GM12878 (cell line): Measurements from ENCODE around the gene ADAMTSL3.

Source experiments
- CHD1 ChIP-seq: IDR thresholded peaks from 2 replicates; pipeline ENCODE4 v1.6.1; 2012; ENCODE audit warnings: low read depth, low read length, improper control_type of control experiment
- CHD2 ChIP-seq: IDR thresholded peaks from 2 replicates; pipeline ENCODE4 v1.6.1; 2011; ENCODE audit warnings: low read depth, low read length, improper control_type of control experiment, borderline replicate concordance
- FOS ChIP-seq: IDR thresholded peaks from 3 replicates; pipeline ENCODE4 v1.6.1; 2011; ENCODE audit warnings: borderline replicate concordance; ENCODE audit not compliant: insufficient read length; ENCODE audit errors: extremely low read depth
- POLR2AphosphoS5 ChIP-seq: IDR thresholded peaks from 2 replicates; pipeline ENCODE4 v1.6.1; 2011; ENCODE audit warnings: mild to moderate bottlenecking, low read length, inconsistent platforms
- RAD21 ChIP-seq: IDR thresholded peaks from 2 replicates; pipeline ENCODE4 v1.6.1; 2011; ENCODE audit warnings: mild to moderate bottlenecking, low read depth, low read length, moderate library complexity; ENCODE audit not compliant: insufficient read depth
- RBBP5 ChIP-seq: fragments of 200-600 bp; sonication (generic); conservative IDR thresholded peaks from 2 replicates; pipeline ENCODE4 v1.6.1; 2016
- SIN3A ChIP-seq: IDR thresholded peaks from 2 replicates; pipeline ENCODE4 v1.6.1; 2012; ENCODE audit warnings: low read depth, low read length, improper control_type of control experiment
- YBX1 ChIP-seq: fragments of 450-650 bp; IDR thresholded peaks from 2 replicates; pipeline ENCODE4 v1.6.1; 2016; ENCODE audit warnings: antibody characterized with exemption
- ZBED1 ChIP-seq: IDR thresholded peaks from 2 replicates; pipeline ENCODE4 v1.6.1; 2016; ENCODE audit warnings: borderline replicate concordance
- TF ChIP-seq, protein P1 (sequence below), 3 experiments: IDR thresholded peaks in 2 of 3; conservative IDR thresholded peaks in 1 of 3; 2 replicates each; pipeline ENCODE4 v1.5.1; 2011; ENCODE audit warnings: low read depth in 3 of 3, low read length in 3 of 3, mild to moderate bottlenecking in 3 of 3, control low read depth in 2 of 3, moderate library complexity in 2 of 3, inconsistent platforms in 1 of 3, mixed read lengths in 1 of 3; ENCODE audit not compliant: control insufficient read depth in 2 of 3, insufficient read depth in 1 of 3; ENCODE audit errors: extremely low read depth in 1 of 3
- TF ChIP-seq, protein P2 (sequence below): IDR thresholded peaks from 2 replicates; pipeline ENCODE4 v1.6.1; 2011; ENCODE audit warnings: low read depth, mild to moderate bottlenecking, low read length, moderate library complexity, borderline replicate concordance; ENCODE audit errors: extremely low read depth

DNA sequence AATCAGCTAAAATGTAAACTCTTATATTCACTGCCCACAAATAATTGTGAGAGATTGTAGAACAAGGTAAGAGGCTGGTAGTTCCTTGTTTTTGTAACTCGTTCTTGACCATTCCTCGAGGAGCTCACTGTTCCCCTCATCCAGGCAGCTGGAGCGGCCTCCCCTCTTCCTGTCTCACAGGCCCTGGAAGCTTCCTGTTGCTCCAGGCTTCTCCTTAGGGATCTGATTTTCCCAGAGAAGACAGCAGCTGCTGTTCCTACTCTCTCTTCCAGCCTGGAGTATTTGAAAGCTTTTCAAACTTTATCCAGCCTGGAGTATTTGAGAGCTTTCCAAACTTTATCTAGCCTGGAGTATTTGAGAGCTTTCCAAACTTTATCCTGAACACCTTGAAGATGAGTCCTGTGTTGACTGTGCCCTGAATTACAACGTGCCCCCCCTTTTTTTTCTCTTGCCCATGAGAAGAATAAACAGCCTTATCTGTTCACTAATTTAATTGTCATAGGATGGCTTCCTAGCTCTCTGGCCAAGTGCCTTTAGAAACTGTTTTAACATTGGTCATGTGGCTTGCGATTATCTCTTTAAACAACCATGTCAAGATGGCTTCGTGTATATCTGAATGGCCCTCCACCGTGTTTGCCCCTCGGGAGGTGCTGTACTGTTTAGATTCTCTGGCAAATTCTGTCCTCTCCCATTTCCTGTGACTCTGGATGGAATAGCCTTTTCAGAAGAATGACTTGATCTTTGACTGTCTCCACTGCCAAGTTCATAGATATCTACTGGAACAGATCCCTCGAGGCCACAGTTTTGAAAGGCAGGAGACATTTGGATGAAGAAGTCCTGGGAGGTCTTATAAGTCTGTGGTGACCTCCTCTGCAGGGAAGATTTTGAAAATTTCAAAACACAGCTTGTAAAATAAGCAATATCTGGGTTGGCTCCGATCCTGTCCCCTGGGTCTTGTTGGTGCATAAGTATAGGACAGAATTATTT lies 4.8 kb downstream of the ADAMTSL3 start:
- TF ChIP-seq, protein P1, sequence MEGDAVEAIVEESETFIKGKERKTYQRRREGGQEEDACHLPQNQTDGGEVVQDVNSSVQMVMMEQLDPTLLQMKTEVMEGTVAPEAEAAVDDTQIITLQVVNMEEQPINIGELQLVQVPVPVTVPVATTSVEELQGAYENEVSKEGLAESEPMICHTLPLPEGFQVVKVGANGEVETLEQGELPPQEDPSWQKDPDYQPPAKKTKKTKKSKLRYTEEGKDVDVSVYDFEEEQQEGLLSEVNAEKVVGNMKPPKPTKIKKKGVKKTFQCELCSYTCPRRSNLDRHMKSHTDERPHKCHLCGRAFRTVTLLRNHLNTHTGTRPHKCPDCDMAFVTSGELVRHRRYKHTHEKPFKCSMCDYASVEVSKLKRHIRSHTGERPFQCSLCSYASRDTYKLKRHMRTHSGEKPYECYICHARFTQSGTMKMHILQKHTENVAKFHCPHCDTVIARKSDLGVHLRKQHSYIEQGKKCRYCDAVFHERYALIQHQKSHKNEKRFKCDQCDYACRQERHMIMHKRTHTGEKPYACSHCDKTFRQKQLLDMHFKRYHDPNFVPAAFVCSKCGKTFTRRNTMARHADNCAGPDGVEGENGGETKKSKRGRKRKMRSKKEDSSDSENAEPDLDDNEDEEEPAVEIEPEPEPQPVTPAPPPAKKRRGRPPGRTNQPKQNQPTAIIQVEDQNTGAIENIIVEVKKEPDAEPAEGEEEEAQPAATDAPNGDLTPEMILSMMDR (IDR thresholded peaks at IDR 0.05 in 2 of 3, conservative IDR thresholded peaks at IDR 0.05 in 1 of 3; ENCODE audit: control insufficient read depth in 2 of 3, extremely low read depth in 1 of 3, insufficient read depth in 1 of 3, low read depth in 3 of 3, low read length in 3 of 3) = no peak
- no peak for TF ChIP-seq POLR2AphosphoS5
- TF ChIP-seq, protein P2, sequence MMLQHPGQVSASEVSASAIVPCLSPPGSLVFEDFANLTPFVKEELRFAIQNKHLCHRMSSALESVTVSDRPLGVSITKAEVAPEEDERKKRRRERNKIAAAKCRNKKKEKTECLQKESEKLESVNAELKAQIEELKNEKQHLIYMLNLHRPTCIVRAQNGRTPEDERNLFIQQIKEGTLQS = no peak
- no peak for TF ChIP-seq ZBED1
- TF ChIP-seq CHD1 = no peak
- TF ChIP-seq RBBP5 = no peak
- no peak for TF ChIP-seq RAD21
- no peak for TF ChIP-seq YBX1
- TF ChIP-seq CHD2 = no peak
- no peak for TF ChIP-seq SIN3A
- TF ChIP-seq FOS = no peak
